HG02973 (cell line): ENCODE measurements around the gene SPN.
"Not testable (repeated sequence)": the region's sequence is repeated elsewhere in the genome, so short reads cannot be mapped to it uniquely, and the experiment has no call there.

Source experiments
- ATAC-seq: cut with Tn5 transposase; IDR thresholded peaks from one replicate; pipeline ENCODE4 v1.9.1; 2021; ENCODE audit warnings: moderate library complexity; ENCODE audit not compliant: unreplicated experiment

Gene SPN

GRCh38 chr16:29699324-29700219 is 36.5 kb downstream of the SPN start:
- ATAC-seq, result no peak

GRCh38 chr16:29700253-29700987 is 37.4 kb downstream of the SPN start:
- ATAC-seq, result no peak

- no peak for ATAC-seq
Observed at GRCh38 chr16:29701214-29701555, 38.1 kb downstream of the SPN start.

GRCh38 chr16:29702269-29702668 is 39.2 kb downstream of the SPN start:
- no peak for ATAC-seq

GRCh38 chr16:29705030-29705429 is 42.0 kb downstream of the SPN start:
- no peak for ATAC-seq

- ATAC-seq, result not testable (repeated sequence)
Observed at GRCh38 chr16:29707160-29707559, 44.1 kb downstream of the SPN start.

GRCh38 chr16:29708917-29709600 is 46.0 kb downstream of the SPN start:
- no peak for ATAC-seq

- ATAC-seq, result not testable (repeated sequence)
Observed at GRCh38 chr16:29709657-29710056, 46.6 kb downstream of the SPN start.

- ATAC-seq, result no peak
Observed at GRCh38 chr16:29710227-29711219, 47.5 kb downstream of the SPN start.

- ATAC-seq, result no peak
Observed at GRCh38 chr16:29712809-29713208, 49.8 kb downstream of the SPN start.

- ATAC-seq, result no peak
Observed at GRCh38 chr16:29714396-29714795, 51.3 kb downstream of the SPN start.

- ATAC-seq, result no peak
Observed at GRCh38 chr16:29714972-29715371, 51.9 kb downstream of the SPN start.

GRCh38 chr16:29717113-29717512 is 54.1 kb downstream of the SPN start:
- no peak for ATAC-seq

GRCh38 chr16:29719063-29719462 is 56.0 kb downstream of the SPN start:
- ATAC-seq, result no peak
